HT-29 (cell line): Measurements from ENCODE around the gene FBXO34. TPM values are rescaled to one million over a fixed set of nuclear protein-coding genes. Genes with fewer than 3 reads are reported as not detected.
A peak's percentile ranks its signal among the peaks of the same experiment; 100 is the strongest.

Experiments
- DNase-seq: peaks from one replicate; pipeline ENCODE4 v3.0.0-alpha.2; 2015; ENCODE audit warnings: low spot score
- total RNA-seq: library from RNA; depleted of rRNA; stranded (reverse); fragments of >200 nt; shearing (Covaris generic); gene quantifications from 2 replicates; pipeline ENCODE4 v1.2.3, GENCODE V29; 2014

Gene FBXO34
- total RNA-seq, 1 experiment from 2014 or later = 9.9 TPM

GRCh38 chr14:55272387-55272786 is 1.2 kb downstream of the FBXO34 start:
- no peak for DNase-seq

- peak; percentile 11 for DNase-seq
Observed at GRCh38 chr14:55272922-55273321, 1.7 kb downstream of the FBXO34 start.

- no peak for DNase-seq
Observed at GRCh38 chr14:55274146-55274545, 2.9 kb downstream of the FBXO34 start.

GRCh38 chr14:55274751-55275150 is 3.5 kb downstream of the FBXO34 start:
- no peak for DNase-seq

GRCh38 chr14:55276736-55277135 is 5.5 kb downstream of the FBXO34 start:
- no peak for DNase-seq

GRCh38 chr14:55277972-55278740 is 6.9 kb downstream of the FBXO34 start:
- no peak for DNase-seq

- no peak for DNase-seq
Observed at GRCh38 chr14:55279384-55279783, 8.2 kb downstream of the FBXO34 start.

- DNase-seq = no peak
Observed at GRCh38 chr14:55281316-55281839, 10.2 kb downstream of the FBXO34 start.

GRCh38 chr14:55285048-55285652 is 13.9 kb downstream of the FBXO34 start:
- DNase-seq = no peak

- no peak for DNase-seq
Observed at GRCh38 chr14:55288439-55288838, 17.2 kb downstream of the FBXO34 start.

GRCh38 chr14:55291480-55292081 is 20.4 kb downstream of the FBXO34 start:
- no peak for DNase-seq

- DNase-seq = no peak
Observed at GRCh38 chr14:55294603-55295002, 23.4 kb downstream of the FBXO34 start.

- peak; percentile 69 for DNase-seq
Observed at GRCh38 chr14:55297611-55298499, 26.6 kb downstream of the FBXO34 start.

GRCh38 chr14:55298500-55298822 is 27.2 kb downstream of the FBXO34 start:
- no peak for DNase-seq

GRCh38 chr14:55301437-55302121 is 30.4 kb downstream of the FBXO34 start:
- no peak for DNase-seq

GRCh38 chr14:55302367-55303124 is 31.3 kb downstream of the FBXO34 start:
- no peak for DNase-seq

GRCh38 chr14:55303125-55303499 is 31.9 kb downstream of the FBXO34 start:
- no peak for DNase-seq

- no peak for DNase-seq
Observed at GRCh38 chr14:55303691-55304145, 32.5 kb downstream of the FBXO34 start.

- no peak for DNase-seq
Observed at GRCh38 chr14:55306938-55307589, 35.8 kb downstream of the FBXO34 start.

GRCh38 chr14:55309154-55309553 is 37.9 kb downstream of the FBXO34 start:
- no peak for DNase-seq
